HL-60 (cell line): ENCODE results near the gene VPS13C.
A peak's percentile ranks its signal among the peaks of the same experiment; 100 is the strongest.

ENCODE experiments used
- DNase-seq, 2 experiments: peaks; one replicate each; pipeline ENCODE4 v3.0.0-alpha.2; 2010 to 2020; ENCODE audit warnings: low read depth in 1 of 2, low spot score in 1 of 2
- H3K27ac ChIP-seq: fragments of 250-450 bp; sonication (Bioruptor Pico); replicated peaks from 2 replicates; pipeline ENCODE4 v1.5.1; 2020; ENCODE audit warnings: mild to moderate bottlenecking, moderate library complexity
- H3K27me3 ChIP-seq: fragments of 250-450 bp; sonication (Bioruptor Pico); 2 replicates; pipeline ENCODE4 v1.5.1; 2021; ENCODE audit warnings: mild to moderate bottlenecking, moderate library complexity; ENCODE audit not compliant: insufficient read depth, poor library complexity, severe bottlenecking
- H3K4me3 ChIP-seq: replicated peaks from 2 replicates; pipeline ENCODE4 v1.5.1; 2011; ENCODE audit warnings: mild to moderate bottlenecking, control low read depth, low read length; ENCODE audit not compliant: insufficient read depth
- GABPA ChIP-seq: IDR thresholded peaks from 2 replicates; pipeline ENCODE4 v1.6.1; 2012; ENCODE audit warnings: low read depth
- POLR2AphosphoS5 ChIP-seq: IDR thresholded peaks from 2 replicates; pipeline ENCODE4 v1.6.1; 2012; ENCODE audit warnings: low read depth
- SPI1 ChIP-seq: IDR thresholded peaks from 2 replicates; pipeline ENCODE4 v1.6.1; 2012; ENCODE audit warnings: low read depth, mild to moderate bottlenecking, borderline replicate concordance
- TF ChIP-seq, protein P1 (sequence below): IDR thresholded peaks from one replicate; pipeline ENCODE4 v1.5.1; 2011; ENCODE audit warnings: low read length, control low read depth, inconsistent platforms; ENCODE audit not compliant: insufficient read depth
- TF ChIP-seq, protein P2 (sequence below): IDR thresholded peaks from 2 replicates; pipeline ENCODE4 v1.6.1; 2012; ENCODE audit warnings: low read depth; ENCODE audit not compliant: insufficient replicate concordance

VPS13C gene

DNA sequence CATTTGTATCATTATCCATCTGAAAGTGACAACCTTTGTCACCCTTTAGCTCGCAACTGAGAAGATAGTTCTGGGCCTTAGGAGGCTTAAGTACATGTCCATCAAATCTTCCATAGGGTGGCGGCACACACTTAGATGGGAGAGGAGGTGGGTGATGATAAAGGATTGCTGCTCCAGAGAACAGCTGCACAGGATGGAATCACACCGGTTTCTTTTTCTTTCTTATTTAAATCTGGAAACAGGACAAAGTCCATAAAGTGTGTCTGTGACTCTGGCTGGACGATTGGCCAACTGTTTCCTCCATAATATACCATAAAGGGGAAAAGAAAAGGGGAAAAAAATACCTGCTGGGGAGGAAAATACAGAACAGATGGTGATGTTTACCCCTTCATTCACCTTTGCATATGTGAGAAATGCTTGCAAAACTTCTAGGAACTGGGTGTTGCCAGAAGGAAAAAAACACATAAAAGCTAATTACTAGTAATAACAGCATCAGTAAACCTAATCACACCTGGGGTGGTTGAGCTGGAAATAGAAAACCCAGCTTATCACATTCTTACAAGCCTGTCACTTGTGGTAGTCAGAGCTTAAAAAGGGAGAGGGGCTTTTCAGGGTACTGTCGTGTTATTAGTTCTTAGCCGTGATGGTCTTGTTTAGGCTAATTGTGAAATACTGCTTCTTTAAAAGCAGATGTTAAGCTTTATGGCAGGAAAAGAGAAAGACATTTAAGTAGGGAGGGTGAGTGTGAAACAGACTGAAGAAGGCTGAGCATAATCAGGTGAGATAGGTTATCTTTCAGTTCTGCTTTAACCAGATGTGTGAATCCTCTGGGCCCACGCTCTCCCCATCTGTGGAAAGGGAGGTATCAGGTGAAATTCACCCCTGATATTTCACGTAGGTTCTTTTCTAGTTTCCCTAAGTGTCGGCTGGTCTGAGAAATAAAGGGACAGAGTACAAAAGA, 23.2 kb upstream of the VPS13C start:
- Histone ChIP-seq H3K27ac (no peak overlapping the region), H3K27me3 (no peaks in the 10 kb centered on the region), H3K4me3 (no peak overlapping the region)
- TF ChIP-seq POLR2AphosphoS5 (no peak), SPI1 (no peak), GABPA (no peak)
- TF ChIP-seq, protein P1, sequence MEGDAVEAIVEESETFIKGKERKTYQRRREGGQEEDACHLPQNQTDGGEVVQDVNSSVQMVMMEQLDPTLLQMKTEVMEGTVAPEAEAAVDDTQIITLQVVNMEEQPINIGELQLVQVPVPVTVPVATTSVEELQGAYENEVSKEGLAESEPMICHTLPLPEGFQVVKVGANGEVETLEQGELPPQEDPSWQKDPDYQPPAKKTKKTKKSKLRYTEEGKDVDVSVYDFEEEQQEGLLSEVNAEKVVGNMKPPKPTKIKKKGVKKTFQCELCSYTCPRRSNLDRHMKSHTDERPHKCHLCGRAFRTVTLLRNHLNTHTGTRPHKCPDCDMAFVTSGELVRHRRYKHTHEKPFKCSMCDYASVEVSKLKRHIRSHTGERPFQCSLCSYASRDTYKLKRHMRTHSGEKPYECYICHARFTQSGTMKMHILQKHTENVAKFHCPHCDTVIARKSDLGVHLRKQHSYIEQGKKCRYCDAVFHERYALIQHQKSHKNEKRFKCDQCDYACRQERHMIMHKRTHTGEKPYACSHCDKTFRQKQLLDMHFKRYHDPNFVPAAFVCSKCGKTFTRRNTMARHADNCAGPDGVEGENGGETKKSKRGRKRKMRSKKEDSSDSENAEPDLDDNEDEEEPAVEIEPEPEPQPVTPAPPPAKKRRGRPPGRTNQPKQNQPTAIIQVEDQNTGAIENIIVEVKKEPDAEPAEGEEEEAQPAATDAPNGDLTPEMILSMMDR, result no peak
- TF ChIP-seq, protein P2, sequence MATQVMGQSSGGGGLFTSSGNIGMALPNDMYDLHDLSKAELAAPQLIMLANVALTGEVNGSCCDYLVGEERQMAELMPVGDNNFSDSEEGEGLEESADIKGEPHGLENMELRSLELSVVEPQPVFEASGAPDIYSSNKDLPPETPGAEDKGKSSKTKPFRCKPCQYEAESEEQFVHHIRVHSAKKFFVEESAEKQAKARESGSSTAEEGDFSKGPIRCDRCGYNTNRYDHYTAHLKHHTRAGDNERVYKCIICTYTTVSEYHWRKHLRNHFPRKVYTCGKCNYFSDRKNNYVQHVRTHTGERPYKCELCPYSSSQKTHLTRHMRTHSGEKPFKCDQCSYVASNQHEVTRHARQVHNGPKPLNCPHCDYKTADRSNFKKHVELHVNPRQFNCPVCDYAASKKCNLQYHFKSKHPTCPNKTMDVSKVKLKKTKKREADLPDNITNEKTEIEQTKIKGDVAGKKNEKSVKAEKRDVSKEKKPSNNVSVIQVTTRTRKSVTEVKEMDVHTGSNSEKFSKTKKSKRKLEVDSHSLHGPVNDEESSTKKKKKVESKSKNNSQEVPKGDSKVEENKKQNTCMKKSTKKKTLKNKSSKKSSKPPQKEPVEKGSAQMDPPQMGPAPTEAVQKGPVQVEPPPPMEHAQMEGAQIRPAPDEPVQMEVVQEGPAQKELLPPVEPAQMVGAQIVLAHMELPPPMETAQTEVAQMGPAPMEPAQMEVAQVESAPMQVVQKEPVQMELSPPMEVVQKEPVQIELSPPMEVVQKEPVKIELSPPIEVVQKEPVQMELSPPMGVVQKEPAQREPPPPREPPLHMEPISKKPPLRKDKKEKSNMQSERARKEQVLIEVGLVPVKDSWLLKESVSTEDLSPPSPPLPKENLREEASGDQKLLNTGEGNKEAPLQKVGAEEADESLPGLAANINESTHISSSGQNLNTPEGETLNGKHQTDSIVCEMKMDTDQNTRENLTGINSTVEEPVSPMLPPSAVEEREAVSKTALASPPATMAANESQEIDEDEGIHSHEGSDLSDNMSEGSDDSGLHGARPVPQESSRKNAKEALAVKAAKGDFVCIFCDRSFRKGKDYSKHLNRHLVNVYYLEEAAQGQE, result no peak
- DNase-seq, result no peak

DNA sequence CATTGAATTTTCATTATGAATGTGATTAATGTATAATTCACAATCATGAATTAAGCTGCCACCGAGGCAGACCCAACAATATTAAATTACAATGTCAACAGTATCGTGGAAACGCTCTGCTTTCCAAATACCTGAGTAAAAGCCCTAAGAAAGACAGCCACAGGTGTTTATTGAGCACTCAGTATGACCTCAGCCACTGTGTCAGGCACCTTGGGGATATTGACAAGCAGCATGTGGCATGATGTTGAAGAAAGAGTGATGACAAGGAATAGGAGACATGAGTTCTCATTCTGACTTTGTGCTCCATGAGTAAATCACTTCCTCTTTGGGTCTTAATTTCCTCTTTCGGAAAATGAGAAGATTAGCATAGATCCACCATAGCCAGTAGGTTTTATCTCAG, 19.3 kb upstream of the VPS13C start:
- Histone ChIP-seq H3K27ac (no peak overlapping the region), H3K4me3 (no peak overlapping the region), H3K27me3 (no peaks in the 10 kb centered on the region)
- TF ChIP-seq, protein P2, result no peak
- no peak for TF ChIP-seq GABPA
- TF ChIP-seq, protein P1, result no peak
- TF ChIP-seq SPI1, result peak; percentile 83
- DNase-seq, result no peak

DNA sequence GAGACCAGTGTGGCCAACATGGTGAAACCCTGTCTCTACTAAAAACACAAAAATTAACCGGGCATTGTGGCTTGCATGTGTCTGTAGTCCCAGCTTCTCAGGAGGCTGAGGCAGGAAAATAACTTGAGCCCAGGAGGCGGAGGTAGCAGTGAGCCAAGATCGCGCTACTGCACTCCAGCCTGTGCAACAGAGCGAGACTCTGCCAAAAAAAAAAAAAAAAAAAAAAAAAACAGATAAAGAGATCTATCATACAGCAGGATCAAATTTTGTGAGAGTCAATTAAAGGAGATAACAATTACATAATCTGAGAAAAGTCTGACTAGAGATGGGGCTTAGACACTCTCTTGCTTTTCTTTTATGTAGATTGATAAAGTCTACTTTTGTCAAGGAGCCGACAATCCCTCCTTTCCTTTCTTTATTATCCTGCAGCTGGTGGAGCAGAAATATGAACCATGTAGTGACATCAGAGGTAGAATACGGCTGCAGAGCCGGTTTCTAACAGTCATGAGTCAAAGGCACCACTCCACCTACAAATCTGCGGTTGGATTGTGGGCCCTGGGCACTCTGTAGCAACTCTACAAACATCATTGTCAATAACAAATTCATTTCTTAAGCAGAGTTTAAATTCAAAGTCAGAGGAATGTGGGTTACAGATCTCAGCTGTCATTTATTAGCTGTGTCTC, 15.5 kb upstream of the VPS13C start:
- TF ChIP-seq, protein P2, result no peak
- no peak for TF ChIP-seq SPI1
- TF ChIP-seq, protein P1, result no peak
- TF ChIP-seq POLR2AphosphoS5, result no peak
- TF ChIP-seq GABPA, result no peak
- Histone ChIP-seq H3K27ac (no peak overlapping the region), H3K4me3 (no peak overlapping the region), H3K27me3 (peaks cover 2% of the 10 kb centered on the region)
- no peak for DNase-seq
